ENCODE measurements around the gene AMD1. TPM values are rescaled to one million over a fixed set of nuclear protein-coding genes. Genes with fewer than 3 reads are reported as not detected.

The AMD1 gene
- total RNA-seq, 6 experiments from 2014 or later, result 11.5 to 49.4 (median 24.2) TPM

DNA sequence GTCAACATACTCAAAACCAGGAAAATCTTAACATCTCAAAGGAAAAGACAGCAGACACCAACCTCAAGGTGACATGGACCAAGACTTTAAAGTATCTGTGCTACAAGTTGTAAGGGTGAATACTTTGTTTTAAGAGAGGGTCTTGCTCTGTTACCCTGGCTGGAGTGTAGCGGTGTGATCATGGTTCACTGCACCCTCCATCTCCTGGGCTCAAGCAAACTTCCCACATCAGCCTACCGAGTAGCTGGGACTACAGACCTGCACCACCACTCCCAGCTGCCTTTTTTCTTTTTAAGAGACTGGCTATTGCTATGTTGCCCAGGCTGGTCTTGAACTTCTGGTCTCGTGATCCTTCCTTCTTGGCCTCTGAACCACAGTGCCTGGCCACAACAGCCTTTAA is 9.7 kb downstream of the AMD1 start:
- no peak overlapping the region for H3K27ac ChIP-seq
- DNase-seq (no peak), ATAC-seq (no peak)
- H3K4me1 ChIP-seq, result peaks cover 0 to 54% (median 10%) of the 10 kb centered on the region in 4 donors
- intact Hi-C loops (cut with DNase I), result no loop called here
- H3K36me3 ChIP-seq, result no peaks in the 10 kb centered on the region
- WGBS (ENCODE audit: insufficient coverage, low coverage, low lambda C conversion rate, missing lambda C conversion rate), result 92% methylated on average over 1 of the region's 3 CpGs
- no peaks in the 10 kb centered on the region for H3K27me3 ChIP-seq
- no peak for TF ChIP-seq POLR2A (IDR thresholded peaks at IDR 0.05)
- TF ChIP-seq, protein P1, sequence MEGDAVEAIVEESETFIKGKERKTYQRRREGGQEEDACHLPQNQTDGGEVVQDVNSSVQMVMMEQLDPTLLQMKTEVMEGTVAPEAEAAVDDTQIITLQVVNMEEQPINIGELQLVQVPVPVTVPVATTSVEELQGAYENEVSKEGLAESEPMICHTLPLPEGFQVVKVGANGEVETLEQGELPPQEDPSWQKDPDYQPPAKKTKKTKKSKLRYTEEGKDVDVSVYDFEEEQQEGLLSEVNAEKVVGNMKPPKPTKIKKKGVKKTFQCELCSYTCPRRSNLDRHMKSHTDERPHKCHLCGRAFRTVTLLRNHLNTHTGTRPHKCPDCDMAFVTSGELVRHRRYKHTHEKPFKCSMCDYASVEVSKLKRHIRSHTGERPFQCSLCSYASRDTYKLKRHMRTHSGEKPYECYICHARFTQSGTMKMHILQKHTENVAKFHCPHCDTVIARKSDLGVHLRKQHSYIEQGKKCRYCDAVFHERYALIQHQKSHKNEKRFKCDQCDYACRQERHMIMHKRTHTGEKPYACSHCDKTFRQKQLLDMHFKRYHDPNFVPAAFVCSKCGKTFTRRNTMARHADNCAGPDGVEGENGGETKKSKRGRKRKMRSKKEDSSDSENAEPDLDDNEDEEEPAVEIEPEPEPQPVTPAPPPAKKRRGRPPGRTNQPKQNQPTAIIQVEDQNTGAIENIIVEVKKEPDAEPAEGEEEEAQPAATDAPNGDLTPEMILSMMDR (IDR thresholded peaks at IDR 0.05), result no peak
- no peaks in the 10 kb centered on the region for H3K9me3 ChIP-seq
- no peak overlapping the region for H3K4me3 ChIP-seq

DNA sequence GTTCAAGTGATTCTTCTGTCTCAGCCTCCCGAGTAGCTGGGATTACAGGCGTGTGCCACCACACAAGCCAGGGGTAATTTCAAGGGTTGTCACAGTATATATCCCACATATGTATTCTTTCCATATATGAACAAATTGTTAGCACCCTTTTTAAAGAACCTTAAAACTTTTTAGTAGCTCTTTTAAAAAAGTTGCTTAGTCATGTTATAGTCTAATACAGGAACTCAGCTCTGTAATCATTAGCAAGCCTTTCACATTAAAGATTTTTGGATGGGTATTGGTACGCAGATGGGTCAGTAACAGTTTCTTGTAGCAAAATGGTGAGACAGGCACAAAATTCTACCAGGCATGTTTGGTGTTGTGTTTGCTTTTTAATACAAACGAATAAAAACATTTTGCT is 10.9 kb downstream of the AMD1 start:
- no peak overlapping the region for H3K4me3 ChIP-seq
- H3K27ac ChIP-seq, result no peak overlapping the region
- TF ChIP-seq, protein P1 (IDR thresholded peaks at IDR 0.05), result no peak
- TF ChIP-seq POLR2A (IDR thresholded peaks at IDR 0.05), result no peak
- intact Hi-C loops (cut with DNase I), result no loop called here
- DNase-seq, result no peak
- no peaks in the 10 kb centered on the region for H3K27me3 ChIP-seq
- no peaks in the 10 kb centered on the region for H3K9me3 ChIP-seq
- H3K4me1 ChIP-seq, result peaks cover 0 to 43% (median 10%) of the 10 kb centered on the region in 4 donors
- ATAC-seq, result no peak
- 83% methylated on average over 4 of the region's 4 CpGs for WGBS (ENCODE audit: insufficient coverage, low coverage, low lambda C conversion rate, missing lambda C conversion rate)
- H3K36me3 ChIP-seq, result peaks cover 0 to 7% (median 0%) of the 10 kb centered on the region in 4 donors

DNA sequence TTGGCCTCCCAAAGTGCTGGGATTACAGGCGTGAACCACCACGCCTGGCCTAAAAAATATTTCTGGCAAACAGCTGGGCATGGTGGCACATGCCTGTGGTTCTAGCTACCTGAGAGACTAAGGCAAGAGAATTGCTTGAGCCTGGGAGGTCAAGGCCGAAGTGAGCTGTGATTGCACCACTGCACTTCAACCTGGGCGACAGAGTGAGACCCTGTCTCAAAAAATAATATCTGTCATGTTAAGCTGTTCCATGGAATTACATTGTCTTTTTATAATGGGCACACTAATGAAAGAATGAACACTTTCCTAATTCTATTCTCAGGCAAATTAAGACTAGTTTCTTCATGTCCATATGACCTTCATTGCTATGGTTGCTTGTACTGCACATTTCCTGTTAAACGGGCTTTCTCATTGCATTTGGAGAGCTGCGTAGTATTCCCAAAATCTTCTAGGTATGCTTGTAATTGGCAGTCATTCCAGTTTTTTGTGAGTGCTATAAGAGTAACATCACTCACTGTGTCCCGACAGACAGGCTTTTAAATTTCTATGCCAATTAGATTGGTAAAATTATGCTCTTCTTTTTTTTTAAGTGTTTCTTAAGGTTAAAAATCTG is 12.1 kb downstream of the AMD1 start:
- 73% methylated on average over 7 of the region's 7 CpGs for WGBS (ENCODE audit: insufficient coverage, low coverage, low lambda C conversion rate, missing lambda C conversion rate)
- TF ChIP-seq, protein P1 (IDR thresholded peaks at IDR 0.05), result no peak
- no peak for TF ChIP-seq POLR2A (IDR thresholded peaks at IDR 0.05)
- intact Hi-C loops (cut with DNase I), result no loop called here
- H3K27ac ChIP-seq, result no peak overlapping the region
- H3K9me3 ChIP-seq, result no peaks in the 10 kb centered on the region
- peaks cover 0 to 47% (median 7%) of the 10 kb centered on the region in 4 donors for H3K4me1 ChIP-seq
- no peak overlapping the region for H3K4me3 ChIP-seq
- no peaks in the 10 kb centered on the region for H3K27me3 ChIP-seq
- ATAC-seq, result no peak
- H3K36me3 ChIP-seq, result peaks cover 0 to 18% (median 0%) of the 10 kb centered on the region in 4 donors
- no peak for DNase-seq

DNA sequence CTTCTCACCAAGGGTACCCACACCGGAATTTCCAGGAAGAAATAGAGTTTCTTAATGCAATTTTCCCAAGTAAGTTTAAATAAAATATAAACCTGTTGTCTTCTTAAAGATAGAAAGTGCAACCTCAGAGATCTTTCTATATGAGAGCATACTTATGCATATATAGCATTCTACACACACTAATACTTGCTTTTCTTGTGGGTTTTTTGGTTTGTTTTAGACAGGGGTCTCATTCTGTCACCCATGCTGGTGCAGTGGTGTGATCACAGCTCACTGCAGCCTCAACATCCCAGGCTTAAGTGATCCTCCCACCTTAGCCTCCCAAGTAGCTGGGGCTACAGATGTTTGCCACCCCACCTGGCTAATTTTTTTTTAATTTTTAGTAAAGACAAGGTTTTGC is 15.7 kb downstream of the AMD1 start:
- intact Hi-C loops (cut with DNase I), result no loop called here
- ATAC-seq, result no peak
- no peaks in the 10 kb centered on the region for H3K27me3 ChIP-seq
- no peak for TF ChIP-seq POLR2A (IDR thresholded peaks at IDR 0.05)
- TF ChIP-seq, protein P1 (IDR thresholded peaks at IDR 0.05), result no peak
- H3K4me3 ChIP-seq, result no peak overlapping the region
- H3K36me3 ChIP-seq, result peaks cover 0 to 47% (median 16%) of the 10 kb centered on the region in 4 donors
- no peak for DNase-seq
- 89% methylated on average over 1 of the region's 1 CpG for WGBS (ENCODE audit: insufficient coverage, low coverage, low lambda C conversion rate, missing lambda C conversion rate)
- H3K9me3 ChIP-seq, result no peaks in the 10 kb centered on the region
- H3K27ac ChIP-seq, result no peak overlapping the region
- H3K4me1 ChIP-seq, result peaks cover 0 to 29% (median 2%) of the 10 kb centered on the region in 4 donors

Measured in right lobe of liver (tissue), 6 donors.